Adrenal gland (tissue), 5 donors: Measurements from ENCODE around the gene PARP12.

ENCODE experiments used
- POLR2A ChIP-seq, 2 donors: fragments of 450-650 bp; IDR thresholded peaks; one replicate each; pipeline ENCODE4 v1.6.1; 2017; ENCODE audit warnings: antibody characterized with exemption in 2 of 2, mild to moderate bottlenecking in 2 of 2, moderate library complexity in 1 of 2
- TF ChIP-seq, protein P1 (sequence below), 6 experiments: fragments of 450-650 bp in 4 of 6; fragments of 200-600 bp in 2 of 6; sonication (generic) in 1 of 6; IDR thresholded peaks; 1 replicate in 5 of 6; 2 replicates in 1 of 6; pipeline versions ENCODE4 v1.5.1 to v1.8.0; 2016 to 2021; ENCODE audit warnings: antibody characterized with exemption in 6 of 6, mild to moderate bottlenecking in 2 of 6, moderate library complexity in 1 of 6
- donor health status: DM: no; HTN: no; CAD: no.

- TF ChIP-seq, protein P1, sequence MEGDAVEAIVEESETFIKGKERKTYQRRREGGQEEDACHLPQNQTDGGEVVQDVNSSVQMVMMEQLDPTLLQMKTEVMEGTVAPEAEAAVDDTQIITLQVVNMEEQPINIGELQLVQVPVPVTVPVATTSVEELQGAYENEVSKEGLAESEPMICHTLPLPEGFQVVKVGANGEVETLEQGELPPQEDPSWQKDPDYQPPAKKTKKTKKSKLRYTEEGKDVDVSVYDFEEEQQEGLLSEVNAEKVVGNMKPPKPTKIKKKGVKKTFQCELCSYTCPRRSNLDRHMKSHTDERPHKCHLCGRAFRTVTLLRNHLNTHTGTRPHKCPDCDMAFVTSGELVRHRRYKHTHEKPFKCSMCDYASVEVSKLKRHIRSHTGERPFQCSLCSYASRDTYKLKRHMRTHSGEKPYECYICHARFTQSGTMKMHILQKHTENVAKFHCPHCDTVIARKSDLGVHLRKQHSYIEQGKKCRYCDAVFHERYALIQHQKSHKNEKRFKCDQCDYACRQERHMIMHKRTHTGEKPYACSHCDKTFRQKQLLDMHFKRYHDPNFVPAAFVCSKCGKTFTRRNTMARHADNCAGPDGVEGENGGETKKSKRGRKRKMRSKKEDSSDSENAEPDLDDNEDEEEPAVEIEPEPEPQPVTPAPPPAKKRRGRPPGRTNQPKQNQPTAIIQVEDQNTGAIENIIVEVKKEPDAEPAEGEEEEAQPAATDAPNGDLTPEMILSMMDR (IDR thresholded peaks at IDR 0.05), result no peak
- no peak for TF ChIP-seq POLR2A (IDR thresholded peaks at IDR 0.05)
Observed at GRCh38 chr7:140028311-140028710, 34.4 kb downstream of the PARP12 start.
